Activated T-helper 17 cell treated with anti-CD3 and anti-CD28 coated beads, Interleukin-2, amount 50 U/mL, for 72 hours (primary cell): ENCODE data around the gene ARHGAP26. TPM values are rescaled to one million over a fixed set of nuclear protein-coding genes. Genes with fewer than 3 reads are reported as not detected.
A peak's percentile ranks its signal among the peaks of the same experiment; 100 is the strongest.

Experiments
- ATAC-seq: fragments of 150-1000 bp; cut with Tn5 transposase; replicated peaks from 2 replicates; pipeline ENCODE4 v1.10.0; 2021; ENCODE audit warnings: mild to moderate bottlenecking, moderate library complexity
- H3K27ac Mint-ChIP-seq: one replicate; pipeline ENCODE4 v1.8.0; 2022; ENCODE audit warnings: mixed read lengths
- H3K27me3 Mint-ChIP-seq: one replicate; pipeline ENCODE4 v1.8.0; 2022; ENCODE audit warnings: mixed read lengths
- H3K36me3 Mint-ChIP-seq: one replicate; pipeline ENCODE4 v1.8.0; 2022; ENCODE audit warnings: low read depth, mild to moderate bottlenecking, mixed read lengths
- H3K4me1 Mint-ChIP-seq: one replicate; pipeline ENCODE4 v1.8.0; 2022; ENCODE audit warnings: mixed read lengths
- H3K4me3 Mint-ChIP-seq: one replicate; pipeline ENCODE4 v1.8.0; 2022; ENCODE audit warnings: mild to moderate bottlenecking, mixed read lengths
- H3K9me3 Mint-ChIP-seq: one replicate; pipeline ENCODE4 v1.8.0; 2022; ENCODE audit warnings: mixed read lengths
- total RNA-seq, 2 donors: library from RNA; stranded (reverse); gene quantifications; one replicate each; pipeline ENCODE4 v1.2.3, GENCODE V29; 2022

ARHGAP26 gene
- total RNA-seq, 2 donors from 2014 or later = 7.8 to 12.0 TPM

- no peaks in the 10 kb centered on the region for H3K9me3 Mint-ChIP-seq
Measured at GRCh38 chr5:142808878-142809598, 38.9 kb downstream of the ARHGAP26 start.

GRCh38 chr5:142810081-142810480, 39.9 kb downstream of the ARHGAP26 start:
- Mint-ChIP-seq H3K36me3 (no peaks in the 10 kb centered on the region), H3K27ac (no peak overlapping the region), H3K27me3 (no peaks in the 10 kb centered on the region), H3K9me3 (no peaks in the 10 kb centered on the region), H3K4me3 (no peak overlapping the region), H3K4me1 (no peaks in the 10 kb centered on the region)
- no peak for ATAC-seq

More at GRCh38 chr5:142808878-142809598, 38.9 kb downstream of the ARHGAP26 start:
- H3K27ac Mint-ChIP-seq = no peak overlapping the region
- no peak overlapping the region for H3K4me3 Mint-ChIP-seq
- H3K27me3 Mint-ChIP-seq = no peaks in the 10 kb centered on the region
- no peaks in the 10 kb centered on the region for H3K4me1 Mint-ChIP-seq
- H3K36me3 Mint-ChIP-seq = no peaks in the 10 kb centered on the region
- no peak for ATAC-seq

- Mint-ChIP-seq H3K27ac (no peak overlapping the region), H3K4me1 (no peaks in the 10 kb centered on the region), H3K27me3 (no peaks in the 10 kb centered on the region), H3K36me3 (no peaks in the 10 kb centered on the region), H3K4me3 (no peak overlapping the region), H3K9me3 (no peaks in the 10 kb centered on the region)
- ATAC-seq = no peak
Measured at GRCh38 chr5:142810743-142811290, 40.6 kb downstream of the ARHGAP26 start.

GRCh38 chr5:142811866-142812557, 41.8 kb downstream of the ARHGAP26 start:
- Mint-ChIP-seq H3K27me3 (no peaks in the 10 kb centered on the region), H3K27ac (no peak overlapping the region), H3K9me3 (no peaks in the 10 kb centered on the region), H3K36me3 (no peaks in the 10 kb centered on the region), H3K4me3 (no peak overlapping the region), H3K4me1 (peaks cover 8% of the 10 kb centered on the region)
- ATAC-seq = no peak

- Mint-ChIP-seq H3K4me3 (no peak overlapping the region), H3K27me3 (no peaks in the 10 kb centered on the region), H3K27ac (no peak overlapping the region), H3K4me1 (peaks cover 8% of the 10 kb centered on the region), H3K36me3 (no peaks in the 10 kb centered on the region), H3K9me3 (no peaks in the 10 kb centered on the region)
- ATAC-seq = no peak
Measured at GRCh38 chr5:142813220-142813619, 43.0 kb downstream of the ARHGAP26 start.

- no peak for ATAC-seq
- no peaks in the 10 kb centered on the region for H3K9me3 Mint-ChIP-seq
- H3K4me1 Mint-ChIP-seq = peaks cover 8% of the 10 kb centered on the region
- no peak overlapping the region for H3K27ac Mint-ChIP-seq
- no peaks in the 10 kb centered on the region for H3K27me3 Mint-ChIP-seq
- H3K36me3 Mint-ChIP-seq = no peaks in the 10 kb centered on the region
- H3K4me3 Mint-ChIP-seq = no peak overlapping the region
Measured at GRCh38 chr5:142814122-142814521, 43.9 kb downstream of the ARHGAP26 start.

GRCh38 chr5:142815469-142815868, 45.3 kb downstream of the ARHGAP26 start:
- Mint-ChIP-seq H3K27me3 (no peaks in the 10 kb centered on the region), H3K36me3 (no peaks in the 10 kb centered on the region), H3K4me3 (no peak overlapping the region), H3K27ac (no peak overlapping the region), H3K9me3 (no peaks in the 10 kb centered on the region), H3K4me1 (peaks cover 17% of the 10 kb centered on the region)
- ATAC-seq = no peak

- Mint-ChIP-seq H3K27me3 (no peaks in the 10 kb centered on the region), H3K4me1 (peaks cover 24% of the 10 kb centered on the region), H3K9me3 (no peaks in the 10 kb centered on the region), H3K27ac (no peak overlapping the region), H3K36me3 (no peaks in the 10 kb centered on the region), H3K4me3 (no peak overlapping the region)
- peak; percentile 57 for ATAC-seq
Measured at GRCh38 chr5:142816531-142817430, 46.6 kb downstream of the ARHGAP26 start.

GRCh38 chr5:142817949-142818431, 47.8 kb downstream of the ARHGAP26 start:
- H3K4me1 Mint-ChIP-seq = peaks cover 29% of the 10 kb centered on the region
- no peaks in the 10 kb centered on the region for H3K27me3 Mint-ChIP-seq
- no peak overlapping the region for H3K4me3 Mint-ChIP-seq
- H3K27ac Mint-ChIP-seq = no peak overlapping the region
- H3K36me3 Mint-ChIP-seq = no peaks in the 10 kb centered on the region
- H3K9me3 Mint-ChIP-seq = no peaks in the 10 kb centered on the region
- ATAC-seq = no peak

GRCh38 chr5:142819292-142819691, 49.1 kb downstream of the ARHGAP26 start:
- Mint-ChIP-seq H3K36me3 (no peaks in the 10 kb centered on the region), H3K4me1 (peaks cover 41% of the 10 kb centered on the region)

GRCh38 chr5:142819825-142820224, 49.6 kb downstream of the ARHGAP26 start:
- Mint-ChIP-seq H3K4me1 (peaks cover 41% of the 10 kb centered on the region), H3K4me3 (no peak overlapping the region), H3K27me3 (no peaks in the 10 kb centered on the region), H3K36me3 (no peaks in the 10 kb centered on the region), H3K9me3 (no peaks in the 10 kb centered on the region), H3K27ac (no peak overlapping the region)
- no peak for ATAC-seq

More at GRCh38 chr5:142819292-142819691, 49.1 kb downstream of the ARHGAP26 start:
- ATAC-seq = no peak
- no peaks in the 10 kb centered on the region for H3K27me3 Mint-ChIP-seq
- H3K27ac Mint-ChIP-seq = no peak overlapping the region
- no peak overlapping the region for H3K4me3 Mint-ChIP-seq
- no peaks in the 10 kb centered on the region for H3K9me3 Mint-ChIP-seq

GRCh38 chr5:142820447-142820846, 50.3 kb downstream of the ARHGAP26 start:
- peak overlapping the region; percentile 5 for H3K27ac Mint-ChIP-seq
- H3K9me3 Mint-ChIP-seq = no peaks in the 10 kb centered on the region
- peaks cover 41% of the 10 kb centered on the region for H3K4me1 Mint-ChIP-seq
- no peaks in the 10 kb centered on the region for H3K27me3 Mint-ChIP-seq
- no peak overlapping the region for H3K4me3 Mint-ChIP-seq
- no peak for ATAC-seq
- H3K36me3 Mint-ChIP-seq = no peaks in the 10 kb centered on the region

- H3K4me1 Mint-ChIP-seq = peaks cover 46% of the 10 kb centered on the region
- H3K36me3 Mint-ChIP-seq = no peaks in the 10 kb centered on the region
- no peaks in the 10 kb centered on the region for H3K27me3 Mint-ChIP-seq
- H3K27ac Mint-ChIP-seq = peak overlapping the region; percentile 5
- H3K4me3 Mint-ChIP-seq = peak overlapping the region; percentile 2
- H3K9me3 Mint-ChIP-seq = no peaks in the 10 kb centered on the region
- ATAC-seq = no peak
Measured at GRCh38 chr5:142821034-142821732, 51.0 kb downstream of the ARHGAP26 start.
